IPS-18c (cell line): ENCODE data around the gene AP3D1.
"Not testable (repeated sequence)": the region's sequence is repeated elsewhere in the genome, so short reads cannot be mapped to it uniquely, and the experiment has no call there.

ENCODE experiments used
- H3K4me3 ChIP-seq: 2 replicates; pipeline ENCODE4 v1.7.0; 2013; ENCODE audit warnings: low read depth, mild to moderate bottlenecking, low read length, moderate library complexity; ENCODE audit not compliant: insufficient read depth
- H3K9me3 ChIP-seq: one replicate; pipeline ENCODE4 v1.6.1; 2013; ENCODE audit warnings: mild to moderate bottlenecking, low read length, moderate library complexity; ENCODE audit not compliant: control insufficient read depth, insufficient read depth

The AP3D1 gene

DNA sequence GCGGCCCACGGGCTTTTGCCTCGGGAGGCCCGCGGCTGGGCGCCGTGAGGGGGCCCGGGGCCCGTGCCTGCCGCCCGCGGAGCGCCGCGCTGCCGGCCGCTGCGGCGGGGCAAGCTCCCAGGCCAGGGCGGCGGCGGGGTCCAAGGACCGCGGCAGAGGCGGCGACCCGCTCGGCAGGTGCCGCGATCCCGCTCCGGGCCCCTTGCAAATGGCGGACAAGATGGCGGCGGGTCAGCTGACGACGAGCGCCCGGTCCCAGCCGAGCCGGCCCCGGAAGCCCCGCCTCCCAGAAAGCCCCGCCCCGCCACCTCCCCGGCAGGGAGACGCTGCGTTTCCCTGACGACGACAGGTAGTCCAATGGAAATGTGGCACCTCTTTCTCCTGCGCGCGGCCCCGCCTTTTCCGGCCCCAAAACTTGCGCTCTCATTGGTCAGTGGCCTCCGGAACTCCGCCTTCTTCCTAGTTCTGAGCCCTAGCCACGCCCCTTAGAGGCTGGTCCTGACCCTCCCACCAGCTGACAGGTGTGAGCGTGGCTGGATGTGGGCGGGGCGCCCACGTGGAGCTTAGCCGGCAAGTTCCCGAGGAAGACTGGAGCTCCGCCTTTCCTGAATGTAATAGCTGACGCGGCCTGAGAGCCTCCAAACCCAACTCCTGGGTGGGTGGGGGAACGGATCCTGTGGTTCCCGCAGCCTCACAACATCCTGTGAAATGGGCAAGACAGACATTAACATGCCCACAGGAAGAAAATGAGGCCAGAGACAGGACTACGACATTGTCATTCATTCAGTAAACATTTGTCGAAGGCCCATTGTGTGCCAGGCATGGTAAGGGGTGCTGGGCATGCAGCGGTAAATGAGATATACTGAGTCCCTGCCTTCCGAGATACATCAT lies at the start of gene AP3D1:
AP3D1 (minus strand) TSS at position 228 of the 891 bp plus-strand sequence. CDS start 232 bp downstream, outside the sequence.
- peak within 1 kb of the TSS; percentile 95 for H3K4me3 ChIP-seq
- H3K9me3 ChIP-seq, result peaks cover 3% of the 10 kb centered on the region

DNA sequence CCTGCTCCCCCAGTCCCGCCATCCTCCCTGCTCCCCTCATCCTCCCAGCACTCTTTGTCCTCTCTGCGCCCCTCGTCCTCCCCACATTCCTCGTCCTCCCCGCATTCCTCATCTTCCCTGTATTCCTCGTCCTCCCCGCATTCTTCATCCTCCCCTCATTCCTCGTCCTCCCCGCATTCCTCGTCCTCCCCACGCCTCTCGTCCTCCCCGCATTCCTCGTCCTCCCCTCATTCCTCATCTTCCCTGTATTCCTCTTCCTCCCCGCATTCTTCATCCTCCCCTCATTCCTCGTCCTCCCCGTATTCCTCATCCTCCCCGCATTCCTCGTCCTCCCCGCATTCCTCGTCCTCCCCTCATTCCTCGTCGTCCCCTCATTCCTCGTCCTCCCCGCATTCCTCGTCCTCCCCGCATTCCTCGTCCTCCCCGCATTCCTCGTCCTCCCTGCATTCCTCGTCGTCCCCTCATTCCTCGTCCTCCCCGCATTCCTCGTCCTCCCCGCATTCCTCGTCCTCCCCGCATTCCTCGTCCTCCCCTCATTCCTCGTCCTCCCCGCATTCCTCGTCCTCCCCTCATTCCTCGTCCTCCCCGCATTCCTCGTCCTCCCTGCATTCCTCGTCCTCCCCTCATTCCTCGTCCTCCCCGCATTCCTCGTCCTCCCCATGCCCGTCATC lies 49.4 kb upstream of the AP3D1 start:
- not testable (repeated sequence) for H3K4me3 ChIP-seq

DNA sequence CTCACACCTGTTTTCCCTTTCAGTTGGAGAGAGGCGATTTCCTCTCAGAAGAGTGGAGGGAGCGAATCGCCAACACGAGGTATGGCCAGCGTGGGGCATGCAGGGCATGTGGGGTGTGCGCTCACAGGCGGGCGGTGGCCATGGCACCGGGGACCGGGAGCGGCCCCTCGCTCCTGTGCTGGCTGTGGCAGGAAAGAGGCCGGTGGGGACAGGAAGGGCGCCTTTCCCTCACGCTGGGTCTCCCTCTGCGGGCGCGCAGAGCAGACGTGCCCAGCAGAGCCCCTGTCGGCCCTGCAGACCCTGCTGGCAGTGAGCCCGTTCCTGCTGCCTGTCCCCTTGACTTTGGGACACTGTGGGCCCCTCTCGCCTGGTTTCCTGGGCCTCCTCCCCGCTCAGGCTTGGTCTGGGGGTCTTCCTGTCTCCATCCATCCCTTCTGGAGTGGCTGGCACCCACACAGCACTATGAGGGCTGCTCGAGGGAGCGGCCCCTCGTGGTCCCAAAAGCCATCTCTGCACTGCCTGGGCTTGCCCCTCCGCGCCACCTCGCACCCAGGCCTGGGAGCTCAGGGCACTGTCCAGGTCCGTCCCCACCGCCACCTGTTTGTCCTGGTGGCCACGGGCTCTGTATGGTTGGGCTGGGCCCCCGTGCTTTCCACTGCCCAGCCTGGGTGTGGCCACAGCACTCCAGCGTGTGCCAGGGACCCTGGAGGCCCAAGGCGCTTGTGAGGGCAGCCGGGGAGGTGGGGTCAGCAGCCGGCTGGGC lies 48.7 kb upstream of the AP3D1 start:
- H3K9me3 ChIP-seq, result no peaks in the 10 kb centered on the region
- H3K4me3 ChIP-seq, result no peak overlapping the region; the same call in 1 of the 2 replicates

More for the DNA sequence above, 49.4 kb upstream of the AP3D1 start:
- H3K9me3 ChIP-seq, result not testable (repeated sequence)

DNA sequence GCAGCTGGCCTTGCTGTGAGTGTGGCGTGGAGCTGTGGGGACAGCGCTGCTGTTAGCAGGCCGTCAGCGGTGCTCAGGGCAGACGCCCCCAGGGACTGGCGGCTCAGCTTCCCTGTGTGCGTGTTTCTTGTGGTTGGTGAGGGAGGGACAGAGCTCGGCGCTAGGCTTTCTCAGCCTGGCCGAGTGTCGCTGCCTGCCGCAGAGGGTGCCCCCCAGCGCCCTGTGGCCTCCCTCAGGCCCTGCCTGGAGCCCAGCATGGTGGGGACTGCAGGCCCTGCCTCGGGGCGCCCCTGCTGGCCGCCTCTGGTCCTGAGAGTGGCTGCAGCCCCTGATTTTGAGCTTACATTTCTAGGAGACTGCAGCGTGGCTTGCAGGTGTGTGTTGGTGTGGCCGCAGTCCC lies 47.8 kb upstream of the AP3D1 start:
- Histone ChIP-seq H3K9me3 (no peaks in the 10 kb centered on the region), H3K4me3 (no peak overlapping the region)

DNA sequence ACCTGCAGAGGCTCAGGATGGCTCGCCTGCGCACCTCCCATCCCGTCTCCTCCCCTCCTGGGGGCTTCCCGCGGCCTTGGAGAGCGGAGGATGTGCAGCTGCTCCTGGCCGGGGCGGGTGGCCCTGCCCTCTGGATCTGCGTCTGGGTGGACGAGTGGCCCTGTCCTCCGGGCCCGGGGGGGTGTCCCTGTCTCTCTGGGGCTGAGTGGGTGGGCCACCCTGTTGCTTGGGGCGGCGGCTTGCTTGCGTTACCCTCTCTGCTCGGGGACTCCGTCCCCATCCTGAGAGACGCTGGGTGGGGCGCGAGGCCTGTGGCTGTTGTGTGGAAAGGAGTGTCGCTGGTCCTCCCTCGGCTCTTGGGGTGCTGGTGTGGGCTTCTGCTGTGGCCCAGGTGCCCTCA lies 47.0 kb upstream of the AP3D1 start:
- H3K4me3 ChIP-seq, result no peak overlapping the region
- no peaks in the 10 kb centered on the region for H3K9me3 ChIP-seq

DNA sequence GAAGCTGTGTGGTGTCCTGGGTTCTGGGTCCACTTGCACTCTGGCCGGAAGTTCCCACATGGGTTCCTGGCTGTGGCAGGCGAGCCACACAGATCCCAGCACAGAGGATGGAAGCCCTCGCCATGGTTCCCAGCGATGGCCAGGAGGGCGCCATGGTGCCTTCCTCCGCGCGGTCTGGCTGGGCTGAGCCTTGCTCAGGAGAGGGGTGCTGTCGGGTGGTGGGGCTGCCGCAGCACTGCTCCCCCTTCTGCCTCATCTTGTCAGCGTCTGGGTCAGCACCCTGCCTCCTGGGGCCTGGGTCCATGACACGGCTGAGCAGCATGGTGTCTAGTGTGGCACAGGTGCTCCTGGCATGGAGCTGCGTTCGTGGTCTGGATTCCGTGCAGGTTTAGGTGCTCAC lies 45.9 kb upstream of the AP3D1 start:
- H3K4me3 ChIP-seq, result no peak overlapping the region
- no peaks in the 10 kb centered on the region for H3K9me3 ChIP-seq

DNA sequence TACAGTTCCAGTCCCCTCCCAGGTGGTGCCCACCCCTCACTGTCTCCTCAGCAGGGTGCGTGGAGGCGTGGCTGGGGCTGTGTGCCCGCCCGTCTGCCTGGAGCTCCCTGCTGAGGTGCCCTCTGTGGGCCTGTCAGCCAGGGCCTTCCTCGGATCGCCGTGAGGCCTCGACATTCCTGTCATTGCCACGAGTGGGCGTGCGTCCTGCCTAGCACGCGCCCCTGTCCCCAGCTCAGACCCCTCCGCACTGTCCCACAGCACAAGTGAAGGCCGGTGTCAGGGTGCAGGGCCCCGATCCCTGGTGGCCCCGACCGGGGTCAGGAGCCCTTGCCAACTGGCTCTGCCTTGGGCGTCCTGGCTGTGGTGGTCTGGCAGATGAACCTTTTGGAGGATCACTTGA lies 44.5 kb upstream of the AP3D1 start:
- H3K4me3 ChIP-seq, result no peak overlapping the region
- no peaks in the 10 kb centered on the region for H3K9me3 ChIP-seq

DNA sequence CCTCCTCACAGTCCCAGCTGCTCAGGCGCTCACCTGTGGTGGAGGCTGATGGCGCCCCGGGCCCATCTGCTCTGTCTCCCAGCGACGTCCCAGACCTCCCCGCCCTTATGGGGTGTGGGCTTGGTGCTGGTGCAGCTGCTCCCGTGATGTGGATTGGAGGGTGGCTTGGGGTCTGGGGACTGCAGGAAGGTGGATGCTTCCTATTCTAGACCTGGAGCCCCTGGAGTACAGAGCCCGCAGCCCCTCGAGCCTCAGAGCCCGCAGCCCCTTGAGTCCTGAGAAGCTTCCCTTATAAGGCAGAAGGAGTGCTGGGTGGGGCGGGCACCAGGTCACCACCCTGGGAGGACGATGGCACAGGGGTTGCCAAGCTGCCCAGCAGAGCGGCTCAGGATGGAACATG lies 44.0 kb upstream of the AP3D1 start:
- Histone ChIP-seq H3K9me3 (no peaks in the 10 kb centered on the region), H3K4me3 (no peak overlapping the region)

DNA sequence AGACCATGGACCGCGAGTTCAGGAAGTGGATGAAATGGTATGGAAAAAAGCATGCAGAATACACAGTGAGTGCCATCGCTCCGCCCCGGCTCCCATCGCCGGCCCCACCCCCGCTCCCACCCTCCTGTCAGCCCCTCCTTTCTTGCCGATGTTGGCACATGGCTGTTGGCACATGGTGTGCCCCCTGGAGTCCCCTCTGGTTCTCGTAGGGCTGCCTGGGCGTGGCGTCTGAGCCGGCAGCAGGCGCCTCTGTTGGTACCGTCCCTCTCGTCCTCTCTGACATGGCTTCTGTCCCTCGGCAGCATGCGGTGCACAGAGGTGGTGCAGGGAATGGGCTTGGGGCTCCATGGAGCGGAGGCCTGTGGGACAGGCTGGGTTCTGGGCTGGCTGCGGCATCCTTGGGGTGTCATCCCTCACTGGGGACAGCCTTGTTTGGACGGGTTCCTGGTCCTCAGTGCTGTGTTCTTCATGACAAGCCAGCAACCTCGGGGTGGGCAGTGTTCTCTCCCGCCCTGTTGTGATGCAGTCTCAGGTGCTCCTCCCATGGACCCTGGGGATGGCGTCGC lies 43.2 kb upstream of the AP3D1 start:
- no peaks in the 10 kb centered on the region for H3K9me3 ChIP-seq
- no peak overlapping the region for H3K4me3 ChIP-seq

DNA sequence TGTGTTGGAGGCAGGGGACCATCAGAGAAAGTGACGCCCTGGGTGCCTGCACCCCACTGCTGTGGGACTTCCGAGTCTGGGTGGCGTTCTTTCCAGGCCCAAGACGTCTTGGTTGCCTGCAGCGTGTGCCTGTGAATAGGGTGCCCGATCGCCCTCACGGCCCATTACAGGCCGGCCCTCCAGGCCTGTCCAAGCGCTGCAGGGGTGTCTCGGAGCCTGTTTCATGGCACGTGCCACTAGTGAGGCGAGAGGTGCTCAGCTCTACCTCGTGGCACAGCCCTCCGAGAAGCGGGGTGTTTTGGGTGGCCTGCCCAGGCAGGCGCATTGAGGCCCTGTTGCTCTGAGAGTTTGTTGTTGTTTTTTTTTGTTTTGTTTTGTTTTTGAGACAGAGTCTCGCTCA lies 42.4 kb upstream of the AP3D1 start:
- Histone ChIP-seq H3K9me3 (no peaks in the 10 kb centered on the region), H3K4me3 (no peak overlapping the region)

DNA sequence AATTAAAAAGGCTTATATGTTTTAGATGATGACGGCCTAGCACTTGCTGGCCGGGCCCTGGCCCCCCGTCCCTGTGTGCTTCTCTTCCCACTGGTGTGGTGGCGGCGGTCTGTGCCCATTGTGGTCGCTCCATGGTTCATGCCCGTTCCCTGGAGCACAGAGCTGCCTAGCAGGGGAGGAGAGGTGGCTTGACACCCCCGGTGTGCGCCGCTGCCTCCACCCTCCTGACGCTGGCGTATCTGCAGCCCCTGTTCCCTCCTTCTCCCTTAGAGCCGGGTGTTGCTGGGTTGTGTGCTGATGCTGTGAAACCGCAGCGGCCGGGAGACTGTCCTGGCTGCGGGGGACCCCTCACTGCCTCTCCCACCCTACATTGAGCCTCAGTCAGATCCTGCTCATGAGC lies 41.5 kb upstream of the AP3D1 start:
- H3K4me3 ChIP-seq, result no peak overlapping the region
- H3K9me3 ChIP-seq, result no peaks in the 10 kb centered on the region

DNA sequence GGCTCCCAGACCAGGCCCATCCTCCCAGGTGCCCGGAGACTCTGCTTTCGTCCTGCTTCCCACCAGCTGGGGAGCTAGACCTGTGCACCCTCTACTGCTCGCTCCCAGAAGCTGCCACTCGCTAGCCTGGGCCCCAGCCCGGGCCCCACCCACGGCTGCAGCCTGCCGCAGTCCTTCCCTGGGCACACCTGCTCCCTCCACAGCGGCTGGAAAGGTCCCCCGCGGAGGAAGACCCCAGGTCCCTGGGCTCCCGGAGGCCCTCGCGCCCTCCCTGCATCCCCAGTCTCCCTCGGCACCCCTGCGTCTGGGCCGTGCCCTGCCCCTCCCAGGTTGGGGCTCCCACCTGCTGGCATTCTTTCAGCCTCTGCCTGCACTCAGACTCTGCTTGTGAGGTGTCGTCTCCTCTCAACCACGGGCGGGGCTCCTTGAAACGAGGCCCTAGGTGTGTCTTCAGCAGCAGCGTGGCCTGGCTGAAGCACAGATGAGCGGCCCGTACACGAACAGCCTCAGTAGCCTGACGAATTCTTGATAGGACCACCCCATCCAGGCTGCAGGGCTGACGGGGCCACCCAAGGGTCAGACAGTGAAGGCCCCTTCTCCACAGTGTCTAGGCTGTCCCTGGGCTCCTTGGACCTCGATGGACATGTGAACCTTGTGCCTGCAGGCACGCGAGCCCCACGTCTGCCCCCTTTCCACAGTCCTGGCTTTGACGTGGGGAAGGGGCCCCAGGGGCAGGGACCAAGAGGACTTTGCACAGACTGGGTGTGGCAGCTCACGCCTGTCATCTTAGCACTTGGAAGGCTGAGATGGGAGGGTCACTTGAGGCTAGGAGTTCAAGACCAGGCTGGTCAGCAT lies 40.3 kb upstream of the AP3D1 start:
- Histone ChIP-seq H3K4me3 (no peak overlapping the region), H3K9me3 (no peaks in the 10 kb centered on the region)

DNA sequence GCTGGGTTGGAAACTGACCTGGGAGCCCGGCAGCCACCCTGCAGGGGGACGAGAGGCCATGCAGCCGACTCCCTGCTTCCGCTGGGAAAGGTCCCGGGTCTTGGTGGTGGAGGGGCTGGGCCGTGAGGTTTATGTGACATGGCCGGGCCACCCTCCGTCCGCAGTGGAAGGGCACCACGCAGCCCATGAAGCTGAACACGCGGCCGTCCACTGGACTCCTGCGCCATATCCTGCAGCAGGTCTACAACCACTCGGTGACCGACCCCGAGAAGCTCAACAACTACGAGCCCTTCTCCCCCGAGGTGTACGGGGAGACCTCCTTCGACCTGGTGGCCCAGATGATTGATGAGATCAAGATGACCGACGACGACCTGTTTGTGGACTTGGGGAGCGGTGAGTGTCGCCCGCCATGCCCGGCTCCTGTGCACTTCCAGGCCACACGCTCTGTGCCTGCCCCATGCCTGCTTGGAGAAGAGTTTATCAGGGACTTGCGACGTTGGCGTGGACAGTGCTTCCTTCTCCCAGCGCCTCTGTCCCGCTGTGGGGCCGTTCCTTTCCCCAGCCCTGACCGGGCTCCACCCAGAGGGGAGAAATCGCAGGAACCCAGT lies 39.6 kb upstream of the AP3D1 start:
- Histone ChIP-seq H3K4me3 (no peak overlapping the region), H3K9me3 (no peaks in the 10 kb centered on the region)

DNA sequence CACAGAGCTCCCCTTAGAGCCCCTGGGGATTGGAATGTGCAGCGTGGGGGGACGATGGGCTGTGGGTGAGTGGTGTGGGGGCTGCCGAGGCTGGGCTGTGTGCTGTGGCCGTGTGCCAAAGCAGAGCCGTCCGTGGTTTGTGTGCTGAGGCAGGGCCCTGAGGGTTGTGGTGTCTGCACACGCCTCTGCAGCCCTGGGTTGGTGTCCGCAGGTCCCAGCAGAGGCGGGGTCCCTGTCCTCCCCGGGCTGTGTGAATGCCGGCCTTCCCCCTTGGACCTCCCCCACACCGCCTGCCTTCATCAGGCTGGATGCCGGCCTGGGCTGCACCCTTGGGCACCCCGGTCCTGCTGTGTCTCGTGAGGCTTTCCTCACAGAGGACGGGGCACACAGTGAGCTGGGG lies 38.5 kb upstream of the AP3D1 start:
- H3K9me3 ChIP-seq, result no peaks in the 10 kb centered on the region
- no peak overlapping the region for H3K4me3 ChIP-seq

DNA sequence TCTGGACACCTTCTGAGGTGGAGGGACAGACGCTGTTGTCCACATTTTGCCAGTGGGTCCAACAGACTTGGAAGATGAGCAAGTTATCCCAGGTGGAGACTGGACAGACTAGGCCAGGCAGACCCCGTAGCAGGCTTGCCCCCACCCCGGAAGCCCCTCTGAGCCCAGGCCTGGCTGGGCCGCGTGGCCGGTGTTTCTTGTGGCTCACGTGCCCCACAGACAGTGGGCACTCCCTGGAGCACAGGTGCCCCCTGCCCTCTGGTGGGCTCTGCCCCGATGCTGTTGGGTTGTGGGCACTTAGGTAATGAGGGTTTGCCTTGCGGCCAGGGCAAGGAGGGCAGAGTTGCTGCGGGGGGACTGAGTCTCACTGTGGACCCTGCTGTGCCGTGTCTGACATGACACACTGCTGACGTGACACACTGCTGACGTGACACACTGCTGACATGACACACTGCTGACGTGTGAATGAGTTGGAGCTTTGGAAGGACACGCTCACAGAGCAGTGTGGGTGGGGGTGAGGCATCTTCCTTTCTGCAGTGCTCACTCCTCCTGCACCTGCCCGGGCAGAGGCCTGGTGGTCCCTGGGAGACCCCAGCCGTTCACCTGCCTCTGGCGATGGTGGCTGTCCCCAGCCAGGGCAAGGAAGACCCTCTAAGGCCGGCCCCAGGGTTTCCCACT lies 37.5 kb upstream of the AP3D1 start:
- H3K4me3 ChIP-seq, result no peak overlapping the region
- H3K9me3 ChIP-seq, result no peaks in the 10 kb centered on the region

DNA sequence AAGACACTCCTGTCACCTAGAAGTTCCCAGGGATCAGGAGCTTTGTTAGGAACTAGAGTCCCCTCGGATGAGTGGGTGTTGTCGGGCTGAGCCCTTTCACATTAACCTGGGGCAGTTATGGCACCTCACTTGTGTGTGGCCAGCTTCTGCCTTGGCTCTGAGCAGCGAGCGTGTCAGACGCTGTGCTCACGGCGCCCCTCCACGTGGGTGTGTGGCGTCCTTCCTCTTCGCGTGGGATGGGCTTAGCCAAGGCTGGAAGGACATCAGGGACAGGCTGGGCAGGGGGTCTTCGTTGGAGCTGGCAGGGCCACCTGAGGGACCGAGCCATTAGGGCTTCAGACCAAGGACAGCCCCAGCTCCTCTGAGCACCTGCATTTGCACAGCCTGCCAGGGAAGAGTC lies 35.8 kb upstream of the AP3D1 start:
- Histone ChIP-seq H3K4me3 (no peak overlapping the region), H3K9me3 (no peaks in the 10 kb centered on the region)
